ENCODE measurements around the gene PTPRN2. TPM values are rescaled to one million over a fixed set of nuclear protein-coding genes. Genes with fewer than 3 reads are reported as not detected.

The PTPRN2 gene
- total and polyA plus RNA-seq, 2 donors (not counting 1 experiment from before 2014, with no cell fraction given): 0.54 to 1.2 TPM

GRCh38 chr7:158583143-158583542, 4.5 kb downstream of the PTPRN2 start:
- Histone ChIP-seq H2AFZ (ENCODE audit: low read length) (no peak overlapping the region), H3K4me2 (ENCODE audit: extremely low read depth, insufficient read depth, low read length) (no peak overlapping the region), H4K20me1 (ENCODE audit: control insufficient read depth, extremely low read depth, insufficient read depth, low read length) (no peaks in the 10 kb centered on the region), H3K27me3 (ENCODE audit: control insufficient read depth, insufficient read depth, low read length) (peaks cover 15% of the 10 kb centered on the region), H3K79me2 (ENCODE audit: control insufficient read depth, insufficient read depth, low read length) (no peaks in the 10 kb centered on the region), H3K9me3 (ENCODE audit: control insufficient read depth, insufficient read depth, low read depth, low read length) (no peaks in the 10 kb centered on the region), H3K9ac (ENCODE audit: insufficient read depth, low read length) (no peak overlapping the region), H3K27ac (ENCODE audit: insufficient read depth, low read length) (no peak overlapping the region), H3K4me1 (ENCODE audit: control insufficient read depth, extremely low read depth, insufficient read depth, low read length) (no peaks in the 10 kb centered on the region), H3K36me3 (ENCODE audit: control insufficient read depth, insufficient read depth, low read length) (no peaks in the 10 kb centered on the region), H3K4me3 (replicated peaks in 1 of 4; ENCODE audit: control extremely low read depth in 1 of 4, insufficient read depth in 1 of 4, low read depth in 3 of 4, low read length in 4 of 4) (no peak overlapping the region)
- no peak for TF ChIP-seq CTCF (conservative IDR thresholded peaks at IDR 0.05 in 1 of 2, IDR thresholded peaks at IDR 0.05 in 1 of 2; ENCODE audit: low read depth in 1 of 2, low read length in 2 of 2)
- TF ChIP-seq EZH2 (IDR thresholded peaks at IDR 0.05; ENCODE audit: low read length, missing control alignments): no peak
- DNase-seq (ENCODE audit: low read depth in 2 of 2): no peak

- no peak overlapping the region for H3K27ac ChIP-seq (ENCODE audit: insufficient read depth, low read length)
- no peaks in the 10 kb centered on the region for H3K4me1 ChIP-seq (ENCODE audit: control insufficient read depth, extremely low read depth, insufficient read depth, low read length)
- no peak overlapping the region for H3K4me3 ChIP-seq (replicated peaks in 1 of 4; ENCODE audit: control extremely low read depth in 1 of 4, insufficient read depth in 1 of 4, low read depth in 3 of 4, low read length in 4 of 4)
- peaks cover 15% of the 10 kb centered on the region for H3K27me3 ChIP-seq (ENCODE audit: control insufficient read depth, insufficient read depth, low read length)
- H3K9me3 ChIP-seq (ENCODE audit: control insufficient read depth, insufficient read depth, low read depth, low read length): no peaks in the 10 kb centered on the region
- H3K36me3 ChIP-seq (ENCODE audit: control insufficient read depth, insufficient read depth, low read length): no peaks in the 10 kb centered on the region
- no peak overlapping the region for H2AFZ ChIP-seq (ENCODE audit: low read length)
- H3K79me2 ChIP-seq (ENCODE audit: control insufficient read depth, insufficient read depth, low read length): no peaks in the 10 kb centered on the region
- no peak for DNase-seq (ENCODE audit: low read depth in 2 of 2)
- H3K4me2 ChIP-seq (ENCODE audit: extremely low read depth, insufficient read depth, low read length): no peak overlapping the region
- TF ChIP-seq EZH2 (IDR thresholded peaks at IDR 0.05; ENCODE audit: low read length, missing control alignments): no peak
- no peak for TF ChIP-seq CTCF (conservative IDR thresholded peaks at IDR 0.05 in 1 of 2, IDR thresholded peaks at IDR 0.05 in 1 of 2; ENCODE audit: low read depth in 1 of 2, low read length in 2 of 2)
- no peaks in the 10 kb centered on the region for H4K20me1 ChIP-seq (ENCODE audit: control insufficient read depth, extremely low read depth, insufficient read depth, low read length)
- no peak overlapping the region for H3K9ac ChIP-seq (ENCODE audit: insufficient read depth, low read length)
These were observed 5.5 kb downstream of the PTPRN2 start for GRCh38 chr7:158582089-158582456.

GRCh38 chr7:158581440-158582088, 6.1 kb downstream of the PTPRN2 start:
- Histone ChIP-seq H3K79me2 (ENCODE audit: control insufficient read depth, insufficient read depth, low read length) (no peaks in the 10 kb centered on the region), H2AFZ (ENCODE audit: low read length) (no peak overlapping the region), H3K4me3 (replicated peaks in 1 of 4; ENCODE audit: control extremely low read depth in 1 of 4, insufficient read depth in 1 of 4, low read depth in 3 of 4, low read length in 4 of 4) (no peak overlapping the region), H3K27me3 (ENCODE audit: control insufficient read depth, insufficient read depth, low read length) (peaks cover 15% of the 10 kb centered on the region), H3K9ac (ENCODE audit: insufficient read depth, low read length) (no peak overlapping the region), H4K20me1 (ENCODE audit: control insufficient read depth, extremely low read depth, insufficient read depth, low read length) (no peaks in the 10 kb centered on the region), H3K9me3 (ENCODE audit: control insufficient read depth, insufficient read depth, low read depth, low read length) (no peaks in the 10 kb centered on the region), H3K27ac (ENCODE audit: insufficient read depth, low read length) (no peak overlapping the region), H3K36me3 (ENCODE audit: control insufficient read depth, insufficient read depth, low read length) (no peaks in the 10 kb centered on the region), H3K4me1 (ENCODE audit: control insufficient read depth, extremely low read depth, insufficient read depth, low read length) (no peaks in the 10 kb centered on the region), H3K4me2 (ENCODE audit: extremely low read depth, insufficient read depth, low read length) (no peak overlapping the region)
- no peak for DNase-seq (ENCODE audit: low read depth in 2 of 2)
- TF ChIP-seq CTCF (conservative IDR thresholded peaks at IDR 0.05 in 1 of 2, IDR thresholded peaks at IDR 0.05 in 1 of 2; ENCODE audit: low read depth in 1 of 2, low read length in 2 of 2) (no peak), EZH2 (IDR thresholded peaks at IDR 0.05; ENCODE audit: low read length, missing control alignments) (no peak)

Measured in fibroblast of lung (primary cell).